ENCODE data around the gene HTT. TPM values are rescaled to one million over a fixed set of nuclear protein-coding genes. Genes with fewer than 3 reads are reported as not detected.
A peak's percentile ranks its signal among the peaks of the same experiment; 100 is the strongest.

Gene HTT
- total RNA-seq, 1 donor from 2014 or later = 20.0 TPM

DNA sequence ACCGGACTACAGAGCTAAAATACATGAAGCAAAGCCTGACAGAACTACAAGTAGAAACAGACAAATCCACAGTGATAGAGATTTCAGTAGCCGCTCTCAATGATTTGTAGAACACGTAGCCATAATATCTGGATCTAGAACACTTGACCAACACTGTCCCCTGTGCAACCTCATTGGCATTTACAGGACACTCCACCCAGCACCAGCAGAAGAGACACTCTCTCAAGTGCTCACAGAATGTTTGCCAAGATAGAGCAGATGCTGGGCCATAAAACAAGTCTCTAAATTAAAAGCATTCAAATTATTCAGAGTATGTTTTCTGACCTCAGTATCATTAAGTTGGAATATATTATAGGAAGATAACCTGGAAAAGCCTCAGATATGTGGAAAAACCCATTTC is 21.7 kb downstream of the HTT start:
- no peaks in the 10 kb centered on the region for H3K9me3 ChIP-seq (replicated peaks)
- no peak overlapping the region for H3K4me3 ChIP-seq
- TF ChIP-seq, protein P1, sequence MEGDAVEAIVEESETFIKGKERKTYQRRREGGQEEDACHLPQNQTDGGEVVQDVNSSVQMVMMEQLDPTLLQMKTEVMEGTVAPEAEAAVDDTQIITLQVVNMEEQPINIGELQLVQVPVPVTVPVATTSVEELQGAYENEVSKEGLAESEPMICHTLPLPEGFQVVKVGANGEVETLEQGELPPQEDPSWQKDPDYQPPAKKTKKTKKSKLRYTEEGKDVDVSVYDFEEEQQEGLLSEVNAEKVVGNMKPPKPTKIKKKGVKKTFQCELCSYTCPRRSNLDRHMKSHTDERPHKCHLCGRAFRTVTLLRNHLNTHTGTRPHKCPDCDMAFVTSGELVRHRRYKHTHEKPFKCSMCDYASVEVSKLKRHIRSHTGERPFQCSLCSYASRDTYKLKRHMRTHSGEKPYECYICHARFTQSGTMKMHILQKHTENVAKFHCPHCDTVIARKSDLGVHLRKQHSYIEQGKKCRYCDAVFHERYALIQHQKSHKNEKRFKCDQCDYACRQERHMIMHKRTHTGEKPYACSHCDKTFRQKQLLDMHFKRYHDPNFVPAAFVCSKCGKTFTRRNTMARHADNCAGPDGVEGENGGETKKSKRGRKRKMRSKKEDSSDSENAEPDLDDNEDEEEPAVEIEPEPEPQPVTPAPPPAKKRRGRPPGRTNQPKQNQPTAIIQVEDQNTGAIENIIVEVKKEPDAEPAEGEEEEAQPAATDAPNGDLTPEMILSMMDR (IDR thresholded peaks at IDR 0.05; ENCODE audit: borderline replicate concordance) = no peak
- intact Hi-C loops (cut with micrococcal nuclease) = no loop called here
- no peak overlapping the region for H3K27ac ChIP-seq (replicated peaks)
- DNase-seq = no peak
- H3K27me3 ChIP-seq (ENCODE audit: low read depth) = no peaks in the 10 kb centered on the region
- H3K36me3 ChIP-seq = peaks cover 25% of the 10 kb centered on the region
- H3K4me1 ChIP-seq = no peaks in the 10 kb centered on the region

DNA sequence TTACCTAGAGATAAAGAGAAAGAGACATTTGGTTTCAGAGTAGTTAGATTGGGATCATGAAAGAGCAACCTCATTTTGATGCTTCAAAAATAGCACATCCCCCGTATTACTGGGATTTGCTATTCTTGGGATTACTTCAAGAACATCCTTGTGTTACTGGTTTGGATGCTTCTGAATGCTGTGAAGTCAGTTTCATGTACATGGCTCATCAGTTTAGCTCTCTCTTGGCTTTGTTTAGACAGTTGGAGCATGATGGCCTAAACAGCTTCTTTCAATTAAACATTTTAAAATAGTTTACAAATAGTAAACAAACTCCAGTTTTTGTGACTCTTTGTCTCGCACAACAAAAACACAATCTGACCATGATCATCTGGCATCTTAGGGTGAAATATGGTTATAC is 23.9 kb downstream of the HTT start:
- Histone ChIP-seq H3K4me3 (no peak overlapping the region), H3K9me3 (replicated peaks) (no peaks in the 10 kb centered on the region), H3K36me3 (peaks cover 40% of the 10 kb centered on the region), H3K27ac (replicated peaks) (no peak overlapping the region), H3K27me3 (ENCODE audit: low read depth) (no peaks in the 10 kb centered on the region), H3K4me1 (no peaks in the 10 kb centered on the region)
- intact Hi-C loops (cut with micrococcal nuclease) = no loop called here
- TF ChIP-seq, protein P1 (IDR thresholded peaks at IDR 0.05; ENCODE audit: borderline replicate concordance) = no peak
- no peak for DNase-seq

DNA sequence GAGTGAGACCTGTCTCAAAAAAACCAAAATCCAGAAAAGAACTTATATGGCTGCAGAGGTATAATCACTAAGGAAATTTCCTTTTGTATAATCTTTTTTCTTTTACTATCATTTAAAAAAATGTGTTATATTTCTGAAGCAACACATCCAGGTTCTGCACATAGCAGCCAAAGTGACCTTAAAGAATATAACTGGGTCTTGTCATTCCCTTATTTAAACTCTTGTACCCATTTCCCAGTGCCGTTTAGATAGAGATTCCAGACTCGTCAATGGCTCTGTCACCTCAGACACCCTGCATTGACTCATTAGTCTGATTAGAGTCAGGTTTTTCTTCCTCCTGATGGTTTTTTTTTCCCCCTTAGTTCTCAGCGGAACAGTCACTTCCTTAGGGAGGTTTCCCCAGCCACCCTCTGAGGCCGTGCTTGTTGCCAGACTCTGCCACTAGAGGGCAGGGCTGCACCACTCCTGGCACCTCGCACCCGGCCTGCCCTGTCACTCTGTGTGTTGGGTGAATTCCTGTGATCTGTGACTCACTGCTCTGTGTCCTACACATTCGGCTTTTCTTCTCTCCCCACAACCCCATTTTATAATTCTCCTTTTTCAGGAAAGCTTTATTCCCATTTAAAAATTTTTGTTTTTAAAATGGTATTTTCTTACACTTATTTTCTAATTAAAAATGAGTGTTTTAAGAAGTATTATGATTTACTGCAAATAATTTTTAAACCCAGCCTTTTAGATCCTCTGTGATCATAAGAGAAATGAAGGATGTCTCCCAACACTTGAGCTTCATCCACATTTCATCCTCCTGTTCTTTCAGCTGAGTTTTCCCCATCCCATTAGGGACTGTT is 32.1 kb downstream of the HTT start:
- Histone ChIP-seq H3K9me3 (replicated peaks) (no peaks in the 10 kb centered on the region), H3K4me3 (no peak overlapping the region), H3K36me3 (peaks cover 62% of the 10 kb centered on the region), H3K27ac (replicated peaks) (peak overlapping the region; percentile 58), H3K4me1 (peaks cover 40% of the 10 kb centered on the region), H3K27me3 (ENCODE audit: low read depth) (no peaks in the 10 kb centered on the region)
- DNase-seq = peak; percentile 87
- intact Hi-C loops (cut with micrococcal nuclease) = no loop called here
- TF ChIP-seq, protein P1 (IDR thresholded peaks at IDR 0.05; ENCODE audit: borderline replicate concordance) = peak; percentile 99

DNA sequence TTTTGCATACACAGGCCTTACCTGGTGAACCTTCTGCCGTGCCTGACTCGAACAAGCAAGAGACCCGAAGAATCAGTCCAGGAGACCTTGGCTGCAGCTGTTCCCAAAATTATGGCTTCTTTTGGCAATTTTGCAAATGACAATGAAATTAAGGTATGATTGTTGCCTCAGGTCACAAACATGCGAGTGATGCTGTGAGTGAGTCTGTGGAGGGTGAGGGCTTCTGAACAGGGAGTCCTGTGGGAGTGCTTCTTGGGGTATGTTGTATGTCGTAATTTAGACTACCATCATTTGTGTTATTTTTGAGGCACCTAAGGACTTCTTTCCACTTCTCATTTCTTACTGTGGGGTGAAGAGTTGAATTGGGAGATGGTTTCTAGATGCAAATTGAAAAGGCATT is 32.8 kb downstream of the HTT start:
- H3K4me1 ChIP-seq = peaks cover 47% of the 10 kb centered on the region
- no peak for DNase-seq
- H3K36me3 ChIP-seq = peaks cover 57% of the 10 kb centered on the region
- no peaks in the 10 kb centered on the region for H3K27me3 ChIP-seq (ENCODE audit: low read depth)
- H3K4me3 ChIP-seq = no peak overlapping the region
- intact Hi-C loops (cut with micrococcal nuclease) = no loop called here
- H3K27ac ChIP-seq (replicated peaks) = peak overlapping the region; percentile 58
- H3K9me3 ChIP-seq (replicated peaks) = no peaks in the 10 kb centered on the region
- TF ChIP-seq, protein P1 (IDR thresholded peaks at IDR 0.05; ENCODE audit: borderline replicate concordance) = no peak

DNA sequence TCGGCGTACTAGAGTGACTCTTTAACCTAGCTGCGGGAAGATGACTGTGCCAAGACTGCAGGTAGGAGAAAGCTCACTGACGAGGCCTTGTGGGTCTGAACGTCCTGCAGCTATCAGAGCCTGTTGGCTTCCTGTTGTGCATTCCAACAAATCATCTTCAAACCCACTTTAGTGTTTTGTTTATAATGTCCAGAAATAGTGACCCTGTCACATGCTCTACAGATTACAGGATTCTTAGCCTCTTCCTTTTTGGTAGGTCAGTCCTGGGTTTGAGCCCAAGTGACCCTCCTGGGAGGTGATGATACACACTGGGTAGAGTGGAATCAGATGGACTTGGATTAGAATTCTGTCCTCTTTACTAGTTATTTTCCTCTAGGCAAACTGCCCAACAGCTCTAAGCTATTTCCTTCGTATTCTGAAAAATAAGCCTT is 33.2 kb downstream of the HTT start:
- Histone ChIP-seq H3K9me3 (replicated peaks) (no peaks in the 10 kb centered on the region), H3K27ac (replicated peaks) (peak overlapping the region; percentile 58)

More for the DNA sequence above, 33.2 kb downstream of the HTT start:
- DNase-seq = peak; percentile 32
- Histone ChIP-seq H3K36me3 (peaks cover 52% of the 10 kb centered on the region), H3K27me3 (ENCODE audit: low read depth) (no peaks in the 10 kb centered on the region), H3K4me3 (no peak overlapping the region), H3K4me1 (peaks cover 51% of the 10 kb centered on the region)
- TF ChIP-seq, protein P1 (IDR thresholded peaks at IDR 0.05; ENCODE audit: borderline replicate concordance) = no peak
- intact Hi-C loops (cut with micrococcal nuclease) = no loop called here
